HepG2 (cell line): ENCODE data around the gene USP32.

Source experiments
- BRCA1 ChIP-seq: sonication (generic); formaldehyde crosslinking; IDR thresholded peaks from 2 replicates; pipeline ENCODE4 v1.4.0; 2020; ENCODE audit warnings: missing genetic modification reagents
- CEBPB ChIP-seq: IDR thresholded peaks from 2 replicates; pipeline ENCODE4 v1.6.1; 2011; ENCODE audit warnings: low read depth, low read length, improper control_type of control experiment, borderline replicate concordance
- FOXC1 ChIP-seq: sonication (generic); formaldehyde crosslinking; IDR thresholded peaks from 2 replicates; pipeline ENCODE4 v1.8.0; 2022; ENCODE audit warnings: mild to moderate bottlenecking, missing genetic modification reagents, borderline replicate concordance
- HMG20A ChIP-seq: IDR thresholded peaks from 2 replicates; pipeline ENCODE4 v1.6.1; 2016; ENCODE audit warnings: borderline replicate concordance
- POLR2A ChIP-seq, 2 experiments: IDR thresholded peaks; 2 replicates each; pipeline ENCODE4 v1.6.1; 2011; ENCODE audit warnings: low read depth in 2 of 2, low read length in 2 of 2, mild to moderate bottlenecking in 1 of 2, moderate library complexity in 1 of 2; ENCODE audit not compliant: insufficient read depth in 1 of 2
- SP1 ChIP-seq, 2 experiments: fragments of 450-650 bp in 1 of 2; sonication (generic) in 1 of 2; formaldehyde crosslinking in 1 of 2; IDR thresholded peaks; 2 replicates each; pipeline versions ENCODE4 v1.4.0 to v1.6.1; 2016 to 2020; ENCODE audit warnings: missing genetic modification reagents in 1 of 2
- TBL1XR1 ChIP-seq: fragments of 150-350 bp; IDR thresholded peaks from 2 replicates; pipeline ENCODE4 v1.6.1; 2014; ENCODE audit warnings: borderline replicate concordance, low read length; ENCODE audit not compliant: partially characterized antibody
- ZBTB33 ChIP-seq: sonication (generic); formaldehyde crosslinking; IDR thresholded peaks from 2 replicates; pipeline ENCODE4 v1.4.0; 2020; ENCODE audit warnings: missing genetic modification reagents
- ZFX ChIP-seq: sonication (generic); formaldehyde crosslinking; IDR thresholded peaks from 2 replicates; pipeline ENCODE4 v1.4.0; 2020; ENCODE audit warnings: mild to moderate bottlenecking, low read depth, missing genetic modification reagents, moderate library complexity
- TF ChIP-seq, protein P1 (sequence below): sonication (generic); formaldehyde crosslinking; IDR thresholded peaks from 2 replicates; pipeline ENCODE4 v1.9.0; 2021; ENCODE audit warnings: mild to moderate bottlenecking, missing genetic modification reagents
- TF ChIP-seq, protein P2 (sequence below): IDR thresholded peaks from 2 replicates; pipeline ENCODE4 v1.6.1; 2016; ENCODE audit warnings: low read depth

- TF ChIP-seq HMG20A (CRISPR knock-in tag) (no peak), POLR2A (IDR thresholded peaks at IDR 0.05; ENCODE audit: insufficient read depth in 1 of 2, low read depth in 2 of 2, low read length in 2 of 2) (no peak), SP1 (IDR thresholded peaks at IDR 0.05) (no peak), SP1 (CRISPR knock-in tag; IDR thresholded peaks at IDR 0.05) (no peak), BRCA1 (no peak), TBL1XR1 (no peak), CEBPB (no peak), ZFX (CRISPR knock-in tag) (no peak), FOXC1 (CRISPR knock-in tag) (no peak), ZBTB33 (CRISPR knock-in tag) (no peak)
- TF ChIP-seq, protein P1, sequence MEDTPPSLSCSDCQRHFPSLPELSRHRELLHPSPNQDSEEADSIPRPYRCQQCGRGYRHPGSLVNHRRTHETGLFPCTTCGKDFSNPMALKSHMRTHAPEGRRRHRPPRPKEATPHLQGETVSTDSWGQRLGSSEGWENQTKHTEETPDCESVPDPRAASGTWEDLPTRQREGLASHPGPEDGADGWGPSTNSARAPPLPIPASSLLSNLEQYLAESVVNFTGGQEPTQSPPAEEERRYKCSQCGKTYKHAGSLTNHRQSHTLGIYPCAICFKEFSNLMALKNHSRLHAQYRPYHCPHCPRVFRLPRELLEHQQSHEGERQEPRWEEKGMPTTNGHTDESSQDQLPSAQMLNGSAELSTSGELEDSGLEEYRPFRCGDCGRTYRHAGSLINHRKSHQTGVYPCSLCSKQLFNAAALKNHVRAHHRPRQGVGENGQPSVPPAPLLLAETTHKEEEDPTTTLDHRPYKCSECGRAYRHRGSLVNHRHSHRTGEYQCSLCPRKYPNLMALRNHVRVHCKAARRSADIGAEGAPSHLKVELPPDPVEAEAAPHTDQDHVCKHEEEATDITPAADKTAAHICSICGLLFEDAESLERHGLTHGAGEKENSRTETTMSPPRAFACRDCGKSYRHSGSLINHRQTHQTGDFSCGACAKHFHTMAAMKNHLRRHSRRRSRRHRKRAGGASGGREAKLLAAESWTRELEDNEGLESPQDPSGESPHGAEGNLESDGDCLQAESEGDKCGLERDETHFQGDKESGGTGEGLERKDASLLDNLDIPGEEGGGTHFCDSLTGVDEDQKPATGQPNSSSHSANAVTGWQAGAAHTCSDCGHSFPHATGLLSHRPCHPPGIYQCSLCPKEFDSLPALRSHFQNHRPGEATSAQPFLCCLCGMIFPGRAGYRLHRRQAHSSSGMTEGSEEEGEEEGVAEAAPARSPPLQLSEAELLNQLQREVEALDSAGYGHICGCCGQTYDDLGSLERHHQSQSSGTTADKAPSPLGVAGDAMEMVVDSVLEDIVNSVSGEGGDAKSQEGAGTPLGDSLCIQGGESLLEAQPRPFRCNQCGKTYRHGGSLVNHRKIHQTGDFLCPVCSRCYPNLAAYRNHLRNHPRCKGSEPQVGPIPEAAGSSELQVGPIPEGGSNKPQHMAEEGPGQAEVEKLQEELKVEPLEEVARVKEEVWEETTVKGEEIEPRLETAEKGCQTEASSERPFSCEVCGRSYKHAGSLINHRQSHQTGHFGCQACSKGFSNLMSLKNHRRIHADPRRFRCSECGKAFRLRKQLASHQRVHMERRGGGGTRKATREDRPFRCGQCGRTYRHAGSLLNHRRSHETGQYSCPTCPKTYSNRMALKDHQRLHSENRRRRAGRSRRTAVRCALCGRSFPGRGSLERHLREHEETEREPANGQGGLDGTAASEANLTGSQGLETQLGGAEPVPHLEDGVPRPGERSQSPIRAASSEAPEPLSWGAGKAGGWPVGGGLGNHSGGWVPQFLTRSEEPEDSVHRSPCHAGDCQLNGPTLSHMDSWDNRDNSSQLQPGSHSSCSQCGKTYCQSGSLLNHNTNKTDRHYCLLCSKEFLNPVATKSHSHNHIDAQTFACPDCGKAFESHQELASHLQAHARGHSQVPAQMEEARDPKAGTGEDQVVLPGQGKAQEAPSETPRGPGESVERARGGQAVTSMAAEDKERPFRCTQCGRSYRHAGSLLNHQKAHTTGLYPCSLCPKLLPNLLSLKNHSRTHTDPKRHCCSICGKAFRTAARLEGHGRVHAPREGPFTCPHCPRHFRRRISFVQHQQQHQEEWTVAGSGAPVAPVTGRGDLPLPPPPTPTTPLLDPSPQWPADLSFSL (CRISPR knock-in tag) = no peak
- TF ChIP-seq, protein P2, sequence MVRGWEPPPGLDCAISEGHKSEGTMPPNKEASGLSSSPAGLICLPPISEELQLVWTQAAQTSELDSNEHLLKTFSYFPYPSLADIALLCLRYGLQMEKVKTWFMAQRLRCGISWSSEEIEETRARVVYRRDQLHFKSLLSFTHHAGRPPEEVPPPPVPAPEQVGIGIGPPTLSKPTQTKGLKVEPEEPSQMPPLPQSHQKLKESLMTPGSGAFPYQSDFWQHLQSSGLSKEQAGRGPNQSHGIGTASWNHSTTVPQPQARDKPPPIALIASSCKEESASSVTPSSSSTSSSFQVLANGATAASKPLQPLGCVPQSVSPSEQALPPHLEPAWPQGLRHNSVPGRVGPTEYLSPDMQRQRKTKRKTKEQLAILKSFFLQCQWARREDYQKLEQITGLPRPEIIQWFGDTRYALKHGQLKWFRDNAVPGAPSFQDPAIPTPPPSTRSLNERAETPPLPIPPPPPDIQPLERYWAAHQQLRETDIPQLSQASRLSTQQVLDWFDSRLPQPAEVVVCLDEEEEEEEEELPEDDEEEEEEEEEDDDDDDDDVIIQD (CRISPR knock-in tag) = no peak
Observed at GRCh38 chr17:60393840-60394723, 2.1 kb upstream of the USP32 start.
